GM12801 (cell line): ENCODE measurements around the gene KCNK6.

Source experiments
- CTCF ChIP-seq: IDR thresholded peaks from one replicate; pipeline ENCODE4 v1.5.1; 2011; ENCODE audit warnings: control low read depth; ENCODE audit not compliant: insufficient read length; ENCODE audit errors: extremely low read depth

Gene KCNK6

GRCh38 chr19:38319421-38320258, at the start of gene KCNK6:
KCNK6 (plus strand) TSS chr19:38319845; CDS start chr19:38319951, 106 bp downstream.
- TF ChIP-seq CTCF = no peak

- no peak for TF ChIP-seq CTCF
These were observed 49.0 kb upstream of the KCNK6 start for GRCh38 chr19:38270587-38271167.

DNA sequence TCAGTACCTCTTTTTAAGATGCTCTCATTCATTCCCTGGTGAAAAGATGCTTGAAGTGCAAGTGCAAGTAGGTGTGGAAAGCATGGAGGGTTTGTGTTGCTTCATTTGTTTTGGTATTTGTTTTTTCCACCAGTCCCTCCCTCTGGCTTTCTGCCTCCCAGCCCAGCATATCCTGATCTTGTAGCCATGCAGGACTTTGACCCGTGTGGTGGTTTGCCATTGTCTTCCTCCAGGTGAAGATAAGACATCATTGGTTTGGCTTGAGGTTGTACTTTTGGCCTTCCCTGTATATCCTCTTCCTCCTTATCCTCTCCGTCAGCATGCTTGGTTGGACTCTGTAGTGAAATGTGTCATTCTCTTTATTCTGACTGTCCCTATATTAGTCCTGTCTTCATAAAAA, 46.1 kb upstream of the KCNK6 start:
- no peak for TF ChIP-seq CTCF

DNA sequence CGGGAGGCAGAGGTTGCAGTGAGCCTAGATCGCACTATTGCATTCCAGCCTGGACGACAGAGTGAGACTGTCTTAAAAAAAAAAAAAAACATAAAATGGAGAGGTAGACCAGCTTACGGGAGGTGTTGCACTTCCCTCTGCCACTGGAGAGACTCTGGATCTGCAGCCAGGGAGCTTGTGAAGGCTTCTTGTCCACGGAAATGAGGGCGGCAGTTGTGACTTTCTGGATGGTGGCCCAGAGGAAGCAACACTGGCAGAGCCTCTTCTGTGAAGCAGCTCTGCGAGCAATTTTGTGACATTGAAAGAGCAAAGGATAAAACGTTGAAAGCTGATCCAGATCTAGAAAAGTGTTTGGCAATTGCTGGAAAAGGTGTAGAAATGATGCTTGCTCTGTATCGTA, 44.9 kb upstream of the KCNK6 start:
- no peak for TF ChIP-seq CTCF

- TF ChIP-seq CTCF = no peak
These were observed 42.6 kb upstream of the KCNK6 start for GRCh38 chr19:38276942-38277517.

- TF ChIP-seq CTCF = no peak
These were observed 42.1 kb upstream of the KCNK6 start for GRCh38 chr19:38277549-38277948.

GRCh38 chr19:38277969-38278680, 41.5 kb upstream of the KCNK6 start:
- no peak for TF ChIP-seq CTCF
